Sciatic nerve (tissue), 2 donors: ENCODE measurements around the gene CFAP73. TPM values are rescaled to one million over a fixed set of nuclear protein-coding genes. Genes with fewer than 3 reads are reported as not detected.

Source experiments
- ATAC-seq: fragments of 200-7000 bp; cut with Tn5 transposase; one replicate; pipeline ENCODE4 v1.9.1; 2020; ENCODE audit warnings: mild to moderate bottlenecking, moderate library complexity
- DNase-seq: peaks from one replicate; pipeline ENCODE4 v3.0.0-alpha.2; 2020; ENCODE audit warnings: low spot score
- intact Hi-C: fragments of 100-400 bp; cut with DNase I; formaldehyde crosslinking; loops from one replicate; pipeline ENCODE4 v1.14.2; 2022
- total RNA-seq: library from RNA; stranded (reverse); fragmentation: NEBNext Ultra II Directional; extraction: Animal tissue kit (Norgen Biotek cat#: 25700); gene quantifications from one replicate; pipeline ENCODE4 v1.2.1, GENCODE V29; 2021
- donor health status: DM: no; HTN: no; CAD: no.
- donor health status: DM: no; HTN: no; CAD: no.

CFAP73 gene
- total RNA-seq, 1 donor from 2014 or later: 0.98 TPM

GRCh38 chr12:113158439-113159203, 9.1 kb downstream of the CFAP73 start:
- ATAC-seq (no peak), DNase-seq (no peak)
- intact Hi-C loops: no loop called here

GRCh38 chr12:113159937-113160336, 10.4 kb downstream of the CFAP73 start:
- DNase-seq (no peak), ATAC-seq (no peak)
- intact Hi-C loops: no loop called here

GRCh38 chr12:113161415-113162016, 12.0 kb downstream of the CFAP73 start:
- intact Hi-C loops: no loop called here
- ATAC-seq: no peak
- no peak for DNase-seq

GRCh38 chr12:113162102-113163029, 12.8 kb downstream of the CFAP73 start:
- intact Hi-C loops: no loop called here
- no peak for ATAC-seq
- no peak for DNase-seq

- ATAC-seq: no peak
Measured at GRCh38 chr12:113163030-113163360, 13.5 kb downstream of the CFAP73 start.

GRCh38 chr12:113164014-113164413, 14.5 kb downstream of the CFAP73 start:
- intact Hi-C loops: no loop called here
- no peak for ATAC-seq
- DNase-seq: no peak

More at GRCh38 chr12:113163030-113163360, 13.5 kb downstream of the CFAP73 start:
- no peak for DNase-seq
- intact Hi-C loops: no loop called here

GRCh38 chr12:113165521-113166450, 16.3 kb downstream of the CFAP73 start:
- ATAC-seq: peak; percentile 9
- intact Hi-C loops: no loop called here
- DNase-seq: no peak

GRCh38 chr12:113167868-113168267, 18.3 kb downstream of the CFAP73 start:
- ATAC-seq: no peak
- intact Hi-C loops: no loop called here
- DNase-seq: no peak

GRCh38 chr12:113169697-113170096, 20.2 kb downstream of the CFAP73 start:
- intact Hi-C loops: loop anchor here (5.0 kb wide), 1 partner anchor 117 kb away; no protein-coding TSS in a partner anchor
- no peak for ATAC-seq

GRCh38 chr12:113170457-113170856, 20.9 kb downstream of the CFAP73 start:
- no peak for DNase-seq
- no peak for ATAC-seq
- intact Hi-C loops: loop anchor here (5.0 kb wide), 1 partner anchor 118 kb away; no protein-coding TSS in a partner anchor

More at GRCh38 chr12:113169697-113170096, 20.2 kb downstream of the CFAP73 start:
- DNase-seq: no peak

GRCh38 chr12:113170926-113171325, 21.4 kb downstream of the CFAP73 start:
- ATAC-seq: no peak
- intact Hi-C loops: loop anchor here (5.0 kb wide), 1 partner anchor 119 kb away; no protein-coding TSS in a partner anchor
- no peak for DNase-seq

- ATAC-seq: no peak
- DNase-seq: no peak
- intact Hi-C loops: loop anchor here (5.0 kb wide), 1 partner anchor 119 kb away; no protein-coding TSS in a partner anchor
Measured at GRCh38 chr12:113171543-113171942, 22.0 kb downstream of the CFAP73 start.

GRCh38 chr12:113172185-113172584, 22.7 kb downstream of the CFAP73 start:
- DNase-seq: no peak
- ATAC-seq: no peak
- intact Hi-C loops: loop anchor here (5.0 kb wide), 1 partner anchor 120 kb away; no protein-coding TSS in a partner anchor

- no peak for ATAC-seq
- intact Hi-C loops: loop anchor here (5.0 kb wide), 1 partner anchor 121 kb away; no protein-coding TSS in a partner anchor
- DNase-seq: no peak
Measured at GRCh38 chr12:113173081-113173698, 23.7 kb downstream of the CFAP73 start.

GRCh38 chr12:113174461-113175384, 25.2 kb downstream of the CFAP73 start:
- ATAC-seq (peak; percentile 79), DNase-seq (peak; percentile 88)
- intact Hi-C loops: loop anchor here (5.0 kb wide), 1 partner anchor 122 kb away; no protein-coding TSS in a partner anchor

- intact Hi-C loops: no loop called here
- ATAC-seq (no peak), DNase-seq (no peak)
Measured at GRCh38 chr12:113179023-113179422, 29.5 kb downstream of the CFAP73 start.

GRCh38 chr12:113180333-113180732, 30.8 kb downstream of the CFAP73 start:
- DNase-seq (no peak), ATAC-seq (no peak)
- intact Hi-C loops: no loop called here
